ENCODE data around the gene ZDHHC14.

The ZDHHC14 gene

GRCh38 chr6:157569543-157569942, 188.6 kb downstream of the ZDHHC14 start:
- TF ChIP-seq CSDC2 (CRISPR knock-in tag; IDR thresholded peaks at IDR 0.05): no peak
- no peak for TF ChIP-seq BACH2 (CRISPR knock-in tag; IDR thresholded peaks at IDR 0.05; ENCODE audit: borderline replicate concordance)
- TF ChIP-seq ZFP3 (CRISPR knock-in tag; IDR thresholded peaks at IDR 0.05): no peak
- no peak for TF ChIP-seq PPARA (CRISPR knock-in tag; IDR thresholded peaks at IDR 0.05; ENCODE audit: borderline replicate concordance)
- TF ChIP-seq CREB5 (CRISPR knock-in tag; IDR thresholded peaks at IDR 0.05; ENCODE audit: low read depth): no peak
- TF ChIP-seq SNAI2 (CRISPR knock-in tag; IDR thresholded peaks at IDR 0.05): no peak
- TF ChIP-seq ZNF565 (CRISPR knock-in tag; conservative IDR thresholded peaks at IDR 0.05; ENCODE audit: low read depth): no peak
- TF ChIP-seq ZFP30 (CRISPR knock-in tag; IDR thresholded peaks at IDR 0.05): no peak
- TF ChIP-seq, protein P1, sequence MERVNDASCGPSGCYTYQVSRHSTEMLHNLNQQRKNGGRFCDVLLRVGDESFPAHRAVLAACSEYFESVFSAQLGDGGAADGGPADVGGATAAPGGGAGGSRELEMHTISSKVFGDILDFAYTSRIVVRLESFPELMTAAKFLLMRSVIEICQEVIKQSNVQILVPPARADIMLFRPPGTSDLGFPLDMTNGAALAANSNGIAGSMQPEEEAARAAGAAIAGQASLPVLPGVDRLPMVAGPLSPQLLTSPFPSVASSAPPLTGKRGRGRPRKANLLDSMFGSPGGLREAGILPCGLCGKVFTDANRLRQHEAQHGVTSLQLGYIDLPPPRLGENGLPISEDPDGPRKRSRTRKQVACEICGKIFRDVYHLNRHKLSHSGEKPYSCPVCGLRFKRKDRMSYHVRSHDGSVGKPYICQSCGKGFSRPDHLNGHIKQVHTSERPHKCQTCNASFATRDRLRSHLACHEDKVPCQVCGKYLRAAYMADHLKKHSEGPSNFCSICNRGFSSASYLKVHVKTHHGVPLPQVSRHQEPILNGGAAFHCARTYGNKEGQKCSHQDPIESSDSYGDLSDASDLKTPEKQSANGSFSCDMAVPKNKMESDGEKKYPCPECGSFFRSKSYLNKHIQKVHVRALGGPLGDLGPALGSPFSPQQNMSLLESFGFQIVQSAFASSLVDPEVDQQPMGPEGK (CRISPR knock-in tag; IDR thresholded peaks at IDR 0.05; ENCODE audit: borderline replicate concordance): no peak
- no peak for ATAC-seq

DNA sequence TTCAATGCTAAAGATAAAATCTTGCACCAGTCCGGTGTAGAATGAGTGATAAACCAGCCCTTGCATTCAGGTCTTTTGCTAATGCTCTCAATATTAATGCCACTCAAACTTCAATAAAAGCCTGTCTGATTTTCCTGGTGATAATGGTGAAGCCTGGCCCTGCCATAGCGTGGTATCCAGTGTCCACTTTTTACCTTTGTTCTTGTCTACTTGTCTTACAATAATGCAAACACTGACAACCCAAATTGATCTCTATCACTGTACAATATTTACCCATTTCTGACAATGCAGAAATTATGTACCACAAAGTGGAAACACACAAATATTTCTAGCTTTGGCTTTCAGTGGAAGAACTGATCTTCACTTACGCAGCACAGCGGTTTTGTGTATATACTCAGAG, 189.1 kb downstream of the ZDHHC14 start:
- TF ChIP-seq, protein P2, sequence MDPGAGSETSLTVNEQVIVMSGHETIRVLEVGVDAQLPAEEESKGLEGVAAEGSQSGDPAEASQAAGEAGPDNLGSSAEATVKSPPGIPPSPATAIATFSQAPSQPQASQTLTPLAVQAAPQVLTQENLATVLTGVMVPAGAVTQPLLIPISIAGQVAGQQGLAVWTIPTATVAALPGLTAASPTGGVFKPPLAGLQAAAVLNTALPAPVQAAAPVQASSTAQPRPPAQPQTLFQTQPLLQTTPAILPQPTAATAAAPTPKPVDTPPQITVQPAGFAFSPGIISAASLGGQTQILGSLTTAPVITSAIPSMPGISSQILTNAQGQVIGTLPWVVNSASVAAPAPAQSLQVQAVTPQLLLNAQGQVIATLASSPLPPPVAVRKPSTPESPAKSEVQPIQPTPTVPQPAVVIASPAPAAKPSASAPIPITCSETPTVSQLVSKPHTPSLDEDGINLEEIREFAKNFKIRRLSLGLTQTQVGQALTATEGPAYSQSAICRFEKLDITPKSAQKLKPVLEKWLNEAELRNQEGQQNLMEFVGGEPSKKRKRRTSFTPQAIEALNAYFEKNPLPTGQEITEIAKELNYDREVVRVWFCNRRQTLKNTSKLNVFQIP (CRISPR knock-in tag; IDR thresholded peaks at IDR 0.05; ENCODE audit: borderline replicate concordance, low read depth): no peak
- TF ChIP-seq ZNF8 (CRISPR knock-in tag; IDR thresholded peaks at IDR 0.05): no peak
- TF ChIP-seq TCF4 (CRISPR knock-in tag; IDR thresholded peaks at IDR 0.05; ENCODE audit: borderline replicate concordance): no peak
- TF ChIP-seq OSR1 (CRISPR knock-in tag; IDR thresholded peaks at IDR 0.05): no peak
- TF ChIP-seq, protein P3, sequence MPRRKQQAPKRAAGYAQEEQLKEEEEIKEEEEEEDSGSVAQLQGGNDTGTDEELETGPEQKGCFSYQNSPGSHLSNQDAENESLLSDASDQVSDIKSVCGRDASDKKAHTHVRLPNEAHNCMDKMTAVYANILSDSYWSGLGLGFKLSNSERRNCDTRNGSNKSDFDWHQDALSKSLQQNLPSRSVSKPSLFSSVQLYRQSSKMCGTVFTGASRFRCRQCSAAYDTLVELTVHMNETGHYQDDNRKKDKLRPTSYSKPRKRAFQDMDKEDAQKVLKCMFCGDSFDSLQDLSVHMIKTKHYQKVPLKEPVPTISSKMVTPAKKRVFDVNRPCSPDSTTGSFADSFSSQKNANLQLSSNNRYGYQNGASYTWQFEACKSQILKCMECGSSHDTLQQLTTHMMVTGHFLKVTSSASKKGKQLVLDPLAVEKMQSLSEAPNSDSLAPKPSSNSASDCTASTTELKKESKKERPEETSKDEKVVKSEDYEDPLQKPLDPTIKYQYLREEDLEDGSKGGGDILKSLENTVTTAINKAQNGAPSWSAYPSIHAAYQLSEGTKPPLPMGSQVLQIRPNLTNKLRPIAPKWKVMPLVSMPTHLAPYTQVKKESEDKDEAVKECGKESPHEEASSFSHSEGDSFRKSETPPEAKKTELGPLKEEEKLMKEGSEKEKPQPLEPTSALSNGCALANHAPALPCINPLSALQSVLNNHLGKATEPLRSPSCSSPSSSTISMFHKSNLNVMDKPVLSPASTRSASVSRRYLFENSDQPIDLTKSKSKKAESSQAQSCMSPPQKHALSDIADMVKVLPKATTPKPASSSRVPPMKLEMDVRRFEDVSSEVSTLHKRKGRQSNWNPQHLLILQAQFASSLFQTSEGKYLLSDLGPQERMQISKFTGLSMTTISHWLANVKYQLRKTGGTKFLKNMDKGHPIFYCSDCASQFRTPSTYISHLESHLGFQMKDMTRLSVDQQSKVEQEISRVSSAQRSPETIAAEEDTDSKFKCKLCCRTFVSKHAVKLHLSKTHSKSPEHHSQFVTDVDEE (CRISPR knock-in tag; IDR thresholded peaks at IDR 0.05): no peak
- no peak for TF ChIP-seq PPARA (CRISPR knock-in tag; IDR thresholded peaks at IDR 0.05; ENCODE audit: borderline replicate concordance)
- ATAC-seq: no peak

GRCh38 chr6:157570752-157571151, 189.8 kb downstream of the ZDHHC14 start:
- TF ChIP-seq, protein P1 (CRISPR knock-in tag; IDR thresholded peaks at IDR 0.05; ENCODE audit: borderline replicate concordance): no peak
- TF ChIP-seq CSDC2 (CRISPR knock-in tag; IDR thresholded peaks at IDR 0.05): no peak
- no peak for TF ChIP-seq ZNF8 (CRISPR knock-in tag; IDR thresholded peaks at IDR 0.05)
- TF ChIP-seq PPARA (CRISPR knock-in tag; IDR thresholded peaks at IDR 0.05; ENCODE audit: borderline replicate concordance): no peak
- TF ChIP-seq OSR1 (CRISPR knock-in tag; IDR thresholded peaks at IDR 0.05): no peak
- no peak for TF ChIP-seq ISL1 (CRISPR knock-in tag; IDR thresholded peaks at IDR 0.05)
- TF ChIP-seq GLIS3 (CRISPR knock-in tag; IDR thresholded peaks at IDR 0.05): no peak
- TF ChIP-seq ZNF70 (CRISPR knock-in tag; IDR thresholded peaks at IDR 0.05): no peak
- TF ChIP-seq, protein P2 (CRISPR knock-in tag; IDR thresholded peaks at IDR 0.05; ENCODE audit: borderline replicate concordance, low read depth): no peak
- TF ChIP-seq, protein P4, sequence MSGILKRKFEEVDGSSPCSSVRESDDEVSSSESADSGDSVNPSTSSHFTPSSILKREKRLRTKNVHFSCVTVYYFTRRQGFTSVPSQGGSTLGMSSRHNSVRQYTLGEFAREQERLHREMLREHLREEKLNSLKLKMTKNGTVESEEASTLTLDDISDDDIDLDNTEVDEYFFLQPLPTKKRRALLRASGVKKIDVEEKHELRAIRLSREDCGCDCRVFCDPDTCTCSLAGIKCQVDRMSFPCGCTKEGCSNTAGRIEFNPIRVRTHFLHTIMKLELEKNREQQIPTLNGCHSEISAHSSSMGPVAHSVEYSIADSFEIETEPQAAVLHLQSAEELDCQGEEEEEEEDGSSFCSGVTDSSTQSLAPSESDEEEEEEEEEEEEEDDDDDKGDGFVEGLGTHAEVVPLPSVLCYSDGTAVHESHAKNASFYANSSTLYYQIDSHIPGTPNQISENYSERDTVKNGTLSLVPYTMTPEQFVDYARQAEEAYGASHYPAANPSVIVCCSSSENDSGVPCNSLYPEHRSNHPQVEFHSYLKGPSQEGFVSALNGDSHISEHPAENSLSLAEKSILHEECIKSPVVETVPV (CRISPR knock-in tag; IDR thresholded peaks at IDR 0.05): no peak
- TF ChIP-seq ZFP3 (CRISPR knock-in tag; IDR thresholded peaks at IDR 0.05): no peak
- no peak for TF ChIP-seq BACH2 (CRISPR knock-in tag; IDR thresholded peaks at IDR 0.05; ENCODE audit: borderline replicate concordance)
- no peak for TF ChIP-seq CREB5 (CRISPR knock-in tag; IDR thresholded peaks at IDR 0.05; ENCODE audit: low read depth)
- TF ChIP-seq TOX (CRISPR knock-in tag; IDR thresholded peaks at IDR 0.05; ENCODE audit: borderline replicate concordance): no peak
- TF ChIP-seq, protein P3 (CRISPR knock-in tag; IDR thresholded peaks at IDR 0.05): no peak
- no peak for ATAC-seq

Data from SK-N-SH treated with all-trans-retinoic acid at 6 μM for 48 hours (cell line).